Thyroid gland (tissue), 4 donors: ENCODE results near the gene IFNGR1.

Experiments used
- CTCF ChIP-seq, 6 experiments: fragments of 200-600 bp in 3 of 6; fragments of 450-650 bp in 3 of 6; sonication (generic) in 3 of 6; IDR thresholded peaks; one replicate each; pipeline ENCODE4 v1.5.1; 2016 to 2019; ENCODE audit warnings: antibody characterized with exemption in 6 of 6, mild to moderate bottlenecking in 2 of 6, inconsistent platforms in 1 of 6, moderate library complexity in 1 of 6
- POLR2A ChIP-seq, 2 donors: fragments of 450-650 bp; IDR thresholded peaks; one replicate each; pipeline ENCODE4 v1.6.1; 2017; ENCODE audit warnings: antibody characterized with exemption in 2 of 2, mild to moderate bottlenecking in 2 of 2, moderate library complexity in 1 of 2

GRCh38 chr6:137192821-137193220 lies 26.4 kb downstream of the IFNGR1 start:
- TF ChIP-seq CTCF (IDR thresholded peaks at IDR 0.05) (no peak), POLR2A (IDR thresholded peaks at IDR 0.05) (no peak)
